Measurements from ENCODE around the gene IL26.
"Not testable (repeated sequence)": the region's sequence is repeated elsewhere in the genome, so short reads cannot be mapped to it uniquely, and the experiment has no call there.

The IL26 gene

GRCh38 chr12:68185598-68185997, 40.0 kb downstream of the IL26 start:
- TF ChIP-seq PAX5 (IDR thresholded peaks at IDR 0.05; ENCODE audit: insufficient read depth, low read length, severe bottlenecking) (no peak), SPI1 (IDR thresholded peaks at IDR 0.05; ENCODE audit: low read depth, low read length) (no peak), POLR2AphosphoS5 (IDR thresholded peaks at IDR 0.05; ENCODE audit: low read depth, low read length) (no peak), POU2F2 (IDR thresholded peaks at IDR 0.05; ENCODE audit: low read depth, low read length) (no peak), POLR2A (IDR thresholded peaks at IDR 0.05; ENCODE audit: low read depth, low read length) (no peak), TAF1 (IDR thresholded peaks at IDR 0.05; ENCODE audit: low read depth, low read length) (no peak)
- DNase-seq (ENCODE audit: insufficient read length, low spot score): no peak
- no peak for FAIRE-seq

- TF ChIP-seq POU2F2 (IDR thresholded peaks at IDR 0.05; ENCODE audit: low read depth, low read length): no peak
- TF ChIP-seq TAF1 (IDR thresholded peaks at IDR 0.05; ENCODE audit: low read depth, low read length): no peak
- TF ChIP-seq SPI1 (IDR thresholded peaks at IDR 0.05; ENCODE audit: low read depth, low read length): no peak
- no peak for TF ChIP-seq POLR2A (IDR thresholded peaks at IDR 0.05; ENCODE audit: low read depth, low read length)
- TF ChIP-seq POLR2AphosphoS5 (IDR thresholded peaks at IDR 0.05; ENCODE audit: low read depth, low read length): no peak
- TF ChIP-seq PAX5 (IDR thresholded peaks at IDR 0.05; ENCODE audit: insufficient read depth, low read length, severe bottlenecking): no peak
- DNase-seq (ENCODE audit: insufficient read length, low spot score): no peak
- FAIRE-seq: peak; percentile 56
Observed at GRCh38 chr12:68180792-68181744, 44.5 kb downstream of the IL26 start.

DNA sequence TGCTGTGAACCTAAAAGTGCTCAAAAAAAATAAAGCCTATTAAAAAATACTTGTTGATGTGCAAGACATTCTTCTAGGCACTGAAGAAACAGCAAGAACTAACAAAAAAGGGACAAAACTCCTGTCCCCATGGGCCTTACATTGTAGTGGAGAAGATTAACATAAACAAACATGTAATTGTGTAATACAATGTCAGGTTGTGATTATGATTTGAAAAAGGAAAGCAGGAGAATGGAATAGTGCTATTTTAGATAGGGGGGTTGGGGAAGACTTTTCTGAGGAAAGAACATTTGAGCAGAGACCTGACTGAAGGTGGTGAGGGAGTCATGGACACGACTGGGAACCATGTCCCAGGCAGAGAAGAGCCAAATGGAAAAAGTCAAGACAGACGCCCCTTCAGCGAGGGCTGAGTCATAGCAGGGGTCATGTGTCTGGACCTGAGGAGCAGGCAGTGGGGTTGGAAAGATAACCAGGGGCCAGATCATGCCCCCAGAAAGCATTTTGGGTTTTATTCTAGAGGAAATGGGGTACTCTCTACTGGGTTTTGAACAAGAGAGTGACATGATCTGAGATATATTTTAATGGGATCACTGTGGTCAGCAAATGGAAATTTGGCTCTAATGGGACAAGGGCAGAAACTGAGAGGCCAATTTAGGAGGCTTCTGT, 46.7 kb downstream of the IL26 start:
- no peak for DNase-seq (ENCODE audit: insufficient read length, low spot score)
- TF ChIP-seq PAX5 (IDR thresholded peaks at IDR 0.05; ENCODE audit: insufficient read depth, low read length, severe bottlenecking) (no peak), POLR2AphosphoS5 (IDR thresholded peaks at IDR 0.05; ENCODE audit: low read depth, low read length) (no peak), SPI1 (IDR thresholded peaks at IDR 0.05; ENCODE audit: low read depth, low read length) (no peak), POLR2A (IDR thresholded peaks at IDR 0.05; ENCODE audit: low read depth, low read length) (no peak), TAF1 (IDR thresholded peaks at IDR 0.05; ENCODE audit: low read depth, low read length) (no peak), POU2F2 (IDR thresholded peaks at IDR 0.05; ENCODE audit: low read depth, low read length) (no peak)

DNA sequence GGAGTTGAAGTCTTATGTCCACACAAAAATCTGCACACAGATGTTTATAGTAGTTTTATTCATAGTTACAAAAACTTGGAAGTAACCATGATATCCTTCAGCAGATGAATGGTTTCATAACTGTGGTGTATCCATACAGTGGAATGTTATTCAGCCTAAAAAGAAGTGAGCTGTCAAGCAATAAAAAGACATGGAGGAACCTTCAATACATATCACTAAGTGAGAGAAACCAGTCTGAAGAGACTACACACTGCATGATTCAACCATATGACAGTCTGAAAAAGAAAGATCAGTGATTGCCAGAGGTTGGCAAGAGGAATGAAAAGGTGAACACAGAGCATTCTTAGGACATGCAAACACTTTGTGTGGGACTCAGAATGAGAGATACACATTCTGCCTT, 47.4 kb downstream of the IL26 start:
- FAIRE-seq (no peak), DNase-seq (ENCODE audit: insufficient read length, low spot score) (no peak)
- TF ChIP-seq POU2F2 (IDR thresholded peaks at IDR 0.05; ENCODE audit: low read depth, low read length) (no peak), PAX5 (IDR thresholded peaks at IDR 0.05; ENCODE audit: insufficient read depth, low read length, severe bottlenecking) (no peak), POLR2AphosphoS5 (IDR thresholded peaks at IDR 0.05; ENCODE audit: low read depth, low read length) (no peak), TAF1 (IDR thresholded peaks at IDR 0.05; ENCODE audit: low read depth, low read length) (no peak), SPI1 (IDR thresholded peaks at IDR 0.05; ENCODE audit: low read depth, low read length) (no peak), POLR2A (IDR thresholded peaks at IDR 0.05; ENCODE audit: low read depth, low read length) (no peak)

More for the DNA sequence above, 46.7 kb downstream of the IL26 start:
- no peak for FAIRE-seq

DNA sequence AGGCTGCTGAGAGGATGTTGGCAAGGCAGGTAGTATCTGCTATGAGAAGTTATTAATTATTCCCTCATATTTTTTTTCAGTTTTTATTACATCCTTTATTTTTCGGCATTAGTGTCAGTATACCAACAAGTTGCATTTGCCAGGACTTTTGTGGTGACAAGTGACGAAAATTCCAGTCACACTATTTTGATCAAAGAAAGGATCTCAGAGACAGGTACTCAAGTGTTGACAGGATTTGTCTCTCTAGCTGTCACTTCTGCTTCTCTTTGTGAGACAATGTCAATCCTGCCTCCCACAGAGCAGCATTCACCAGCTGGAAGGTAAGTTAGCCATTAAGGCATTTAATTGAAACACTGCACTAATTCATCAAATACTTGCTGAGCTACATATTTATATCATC, 48.0 kb downstream of the IL26 start:
- TF ChIP-seq SPI1 (IDR thresholded peaks at IDR 0.05; ENCODE audit: low read depth, low read length) (no peak), POLR2A (IDR thresholded peaks at IDR 0.05; ENCODE audit: low read depth, low read length) (no peak), PAX5 (IDR thresholded peaks at IDR 0.05; ENCODE audit: insufficient read depth, low read length, severe bottlenecking) (no peak), TAF1 (IDR thresholded peaks at IDR 0.05; ENCODE audit: low read depth, low read length) (no peak), POU2F2 (IDR thresholded peaks at IDR 0.05; ENCODE audit: low read depth, low read length) (no peak), POLR2AphosphoS5 (IDR thresholded peaks at IDR 0.05; ENCODE audit: low read depth, low read length) (no peak)
- DNase-seq (ENCODE audit: insufficient read length, low spot score) (no peak), FAIRE-seq (peak; percentile 47)

- DNase-seq (ENCODE audit: insufficient read length, low spot score) (no peak), FAIRE-seq (peak; percentile 50)
- no peak for TF ChIP-seq POLR2AphosphoS5 (IDR thresholded peaks at IDR 0.05; ENCODE audit: low read depth, low read length)
- no peak for TF ChIP-seq PAX5 (IDR thresholded peaks at IDR 0.05; ENCODE audit: insufficient read depth, low read length, severe bottlenecking)
- TF ChIP-seq POLR2A (IDR thresholded peaks at IDR 0.05; ENCODE audit: low read depth, low read length): no peak
- TF ChIP-seq TAF1 (IDR thresholded peaks at IDR 0.05; ENCODE audit: low read depth, low read length): no peak
- no peak for TF ChIP-seq POU2F2 (IDR thresholded peaks at IDR 0.05; ENCODE audit: low read depth, low read length)
- TF ChIP-seq SPI1 (IDR thresholded peaks at IDR 0.05; ENCODE audit: low read depth, low read length): no peak
Observed at GRCh38 chr12:68176257-68176656, 49.4 kb downstream of the IL26 start.

DNA sequence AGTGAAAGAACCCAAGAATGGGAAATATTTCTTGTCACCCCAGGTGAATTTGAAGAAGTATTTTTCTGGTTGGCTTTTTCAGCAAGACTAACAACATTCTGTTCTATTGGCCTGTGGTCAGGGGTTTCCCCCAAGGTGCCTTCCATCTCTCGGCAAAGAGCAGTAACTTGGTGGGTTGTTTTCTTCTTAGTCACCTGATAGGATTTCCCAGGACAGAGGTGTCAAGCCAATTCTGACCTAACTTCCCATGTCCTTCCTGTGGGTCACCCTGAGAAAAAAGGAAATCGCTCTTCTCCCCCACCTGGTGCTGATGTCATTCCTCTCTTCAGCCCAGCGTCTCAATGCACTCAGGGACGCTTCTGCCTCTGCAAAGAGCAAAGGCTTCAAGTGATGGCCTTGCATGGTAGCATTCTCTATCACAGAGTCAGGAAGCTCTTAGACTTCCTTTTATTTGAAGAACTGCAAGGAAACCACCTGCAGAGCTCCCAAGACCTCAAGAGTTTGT, 50.0 kb downstream of the IL26 start:
- TF ChIP-seq POLR2A (IDR thresholded peaks at IDR 0.05; ENCODE audit: low read depth, low read length): no peak
- no peak for TF ChIP-seq POLR2AphosphoS5 (IDR thresholded peaks at IDR 0.05; ENCODE audit: low read depth, low read length)
- TF ChIP-seq PAX5 (IDR thresholded peaks at IDR 0.05; ENCODE audit: insufficient read depth, low read length, severe bottlenecking): no peak
- no peak for TF ChIP-seq POU2F2 (IDR thresholded peaks at IDR 0.05; ENCODE audit: low read depth, low read length)
- TF ChIP-seq SPI1 (IDR thresholded peaks at IDR 0.05; ENCODE audit: low read depth, low read length): peak; percentile 33
- TF ChIP-seq TAF1 (IDR thresholded peaks at IDR 0.05; ENCODE audit: low read depth, low read length): no peak
- peak; percentile 29 for DNase-seq (ENCODE audit: insufficient read length, low spot score)

DNA sequence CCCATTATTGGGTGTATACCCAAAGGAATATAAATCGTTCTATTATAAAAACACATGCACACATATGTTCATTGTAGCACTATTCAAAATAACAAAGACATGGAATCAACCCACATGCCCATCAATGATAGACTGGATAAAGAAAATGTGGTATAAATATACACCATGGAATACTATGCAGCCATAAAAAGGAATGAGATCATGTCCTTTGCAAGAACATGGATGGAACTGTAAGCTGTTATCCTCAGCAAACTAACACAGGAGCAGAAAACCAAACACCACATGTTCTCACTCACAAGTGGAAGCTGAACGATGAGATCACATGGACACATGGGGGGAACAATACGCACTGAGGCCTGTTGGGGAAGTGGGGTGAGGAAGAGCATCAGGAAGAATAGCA, 50.8 kb downstream of the IL26 start:
- not testable (repeated sequence) for DNase-seq (ENCODE audit: insufficient read length, low spot score); FAIRE-seq

More for the DNA sequence above, 50.0 kb downstream of the IL26 start:
- FAIRE-seq: peak; percentile 75

- no peak for DNase-seq (ENCODE audit: insufficient read length, low spot score)
- TF ChIP-seq POLR2A (IDR thresholded peaks at IDR 0.05; ENCODE audit: low read depth, low read length) (no peak), POLR2AphosphoS5 (IDR thresholded peaks at IDR 0.05; ENCODE audit: low read depth, low read length) (no peak), SPI1 (IDR thresholded peaks at IDR 0.05; ENCODE audit: low read depth, low read length) (no peak), POU2F2 (IDR thresholded peaks at IDR 0.05; ENCODE audit: low read depth, low read length) (no peak), PAX5 (IDR thresholded peaks at IDR 0.05; ENCODE audit: insufficient read depth, low read length, severe bottlenecking) (no peak), TAF1 (IDR thresholded peaks at IDR 0.05; ENCODE audit: low read depth, low read length) (no peak)
- FAIRE-seq: no peak
Observed at GRCh38 chr12:68173792-68174191, 51.8 kb downstream of the IL26 start.
